Stimulated activated effector memory CD8-positive, alpha-beta T cell treated with anti-CD3 and anti-CD28 coated beads, Interleukin-12 subunit alpha, Interleukin-12 subunit beta, amount 100 ng/mL, for 72 hours (primary cell): ENCODE data around the gene LIMS2.
A peak's percentile ranks its signal among the peaks of the same experiment; 100 is the strongest.

Experiments used
- ATAC-seq: fragments of 150-1000 bp; cut with Tn5 transposase; 2 replicates; pipeline ENCODE4 v1.10.0; 2021
- DNase-seq, 2 donors: peaks; one replicate each; pipeline ENCODE4 v3.0.0; 2021 to 2022; ENCODE audit warnings: low spot score in 2 of 2
- H3K27ac Mint-ChIP-seq: one replicate; pipeline ENCODE4 v1.8.0; 2022; ENCODE audit warnings: mild to moderate bottlenecking, mixed read lengths
- H3K36me3 Mint-ChIP-seq: one replicate; pipeline ENCODE4 v1.8.0; 2022; ENCODE audit warnings: mild to moderate bottlenecking, mixed read lengths
- H3K4me1 Mint-ChIP-seq: one replicate; pipeline ENCODE4 v1.8.0; 2022; ENCODE audit warnings: mixed read lengths
- H3K4me3 Mint-ChIP-seq: one replicate; pipeline ENCODE4 v1.8.0; 2022; ENCODE audit warnings: mild to moderate bottlenecking, mixed read lengths
- H3K9me3 Mint-ChIP-seq: one replicate; pipeline ENCODE4 v1.8.0; 2022; ENCODE audit warnings: mixed read lengths

LIMS2 gene

DNA sequence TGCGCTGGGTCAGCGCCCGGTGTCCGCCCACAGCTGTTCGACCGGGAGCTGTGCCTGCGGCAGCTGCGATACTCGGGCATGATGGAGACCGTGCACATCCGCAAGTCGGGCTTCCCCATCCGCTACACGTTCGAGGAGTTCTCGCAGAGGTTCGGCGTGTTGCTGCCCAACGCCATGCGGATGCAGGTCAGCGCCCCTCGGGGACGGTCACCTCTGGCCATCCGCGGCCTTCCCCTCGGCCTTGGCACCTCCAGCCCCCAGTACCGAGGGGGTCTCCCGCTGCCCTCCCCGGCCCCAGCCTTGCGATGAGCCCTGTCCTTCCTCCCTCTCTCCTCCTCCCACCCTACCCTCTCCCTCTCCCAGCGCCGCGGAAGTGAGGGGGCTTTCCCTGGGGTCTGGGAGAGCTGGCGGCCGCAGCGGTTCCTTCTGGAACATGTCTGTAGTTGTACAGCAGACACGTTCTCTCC, 82.5 kb downstream of the LIMS2 start:
- no peaks in the 10 kb centered on the region for H3K36me3 Mint-ChIP-seq
- ATAC-seq (no peak), DNase-seq (no peak)
- no peak overlapping the region for H3K27ac Mint-ChIP-seq
- no peak overlapping the region for H3K4me3 Mint-ChIP-seq
- H3K9me3 Mint-ChIP-seq: no peaks in the 10 kb centered on the region
- no peaks in the 10 kb centered on the region for H3K4me1 Mint-ChIP-seq

DNA sequence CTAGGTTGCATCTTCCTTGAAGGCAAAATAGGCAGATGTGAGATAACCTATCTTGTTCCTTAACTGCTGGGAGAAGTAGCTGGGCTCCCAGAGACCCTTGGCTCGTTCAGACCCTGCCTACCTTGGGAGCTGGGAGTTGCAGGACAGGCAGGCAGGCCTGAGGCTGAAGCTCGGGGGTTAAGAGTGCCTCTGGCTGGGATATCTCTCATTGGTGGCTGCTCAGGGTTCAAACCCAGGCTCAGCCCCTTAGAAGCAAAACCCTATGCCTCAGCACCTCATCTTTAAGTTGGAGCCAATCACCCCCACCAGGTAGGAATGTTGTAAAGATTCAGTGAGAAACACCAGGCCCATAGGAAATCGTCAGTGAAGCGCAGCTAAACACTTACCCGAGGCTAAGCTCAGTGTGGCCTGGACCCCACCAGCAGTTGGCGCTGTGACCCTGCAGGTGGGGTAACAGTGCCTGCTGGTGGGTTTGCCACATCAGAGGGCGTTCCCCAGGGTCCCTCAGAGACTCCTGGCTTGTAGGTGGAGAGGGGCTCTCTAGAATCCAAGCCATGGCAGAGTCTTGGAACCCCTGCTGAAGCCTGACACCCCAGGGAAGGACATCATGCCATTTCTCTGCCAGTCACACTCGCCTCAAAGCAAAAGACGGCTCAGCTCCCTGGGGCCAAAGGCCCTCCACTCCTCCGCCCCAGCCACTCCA, 84.0 kb downstream of the LIMS2 start:
- ATAC-seq (peak; percentile 80), DNase-seq (peak; percentile 40 to 69)
- no peaks in the 10 kb centered on the region for H3K9me3 Mint-ChIP-seq
- no peak overlapping the region for H3K27ac Mint-ChIP-seq
- no peaks in the 10 kb centered on the region for H3K36me3 Mint-ChIP-seq
- H3K4me3 Mint-ChIP-seq: no peak overlapping the region
- no peaks in the 10 kb centered on the region for H3K4me1 Mint-ChIP-seq

DNA sequence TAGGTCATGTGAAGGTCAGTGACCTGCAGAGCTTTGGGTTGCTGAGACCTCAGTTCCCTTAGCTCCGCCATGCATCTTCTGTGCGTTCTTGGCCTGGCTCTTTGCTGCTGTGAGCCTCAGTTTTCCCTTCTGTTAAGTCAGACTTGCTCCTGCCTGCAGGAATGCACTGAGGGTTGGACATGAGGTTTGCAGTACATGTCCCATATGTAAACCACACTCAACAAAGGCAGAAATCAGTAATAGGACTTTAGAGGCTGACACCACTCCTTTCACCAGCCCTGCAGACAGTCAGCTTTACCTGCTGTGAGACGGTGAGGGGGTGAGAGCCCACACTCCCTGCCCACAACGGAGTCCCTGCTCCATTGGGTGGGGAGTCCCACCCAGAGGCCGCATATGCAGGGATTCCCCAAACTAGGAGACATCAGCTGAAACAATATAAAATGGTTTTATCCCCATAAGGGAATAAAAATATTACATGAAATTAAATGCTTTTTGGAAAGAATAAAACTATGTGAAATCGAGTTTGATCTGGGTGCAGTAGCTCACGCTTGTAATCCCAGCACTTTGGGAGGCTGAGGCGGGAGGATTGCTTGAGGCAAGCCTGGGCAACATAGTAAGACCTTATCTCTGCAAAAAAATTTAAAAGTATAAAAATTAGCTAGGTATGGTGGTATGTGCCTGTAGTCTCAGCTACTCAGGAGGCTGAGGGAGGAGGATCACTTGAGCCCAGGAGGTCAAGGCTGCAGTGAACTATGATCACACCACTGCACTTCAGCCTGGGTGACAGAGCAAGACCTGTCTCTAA, 84.7 kb downstream of the LIMS2 start:
- DNase-seq (no peak), ATAC-seq (no peak)
- H3K4me3 Mint-ChIP-seq: no peak overlapping the region

DNA sequence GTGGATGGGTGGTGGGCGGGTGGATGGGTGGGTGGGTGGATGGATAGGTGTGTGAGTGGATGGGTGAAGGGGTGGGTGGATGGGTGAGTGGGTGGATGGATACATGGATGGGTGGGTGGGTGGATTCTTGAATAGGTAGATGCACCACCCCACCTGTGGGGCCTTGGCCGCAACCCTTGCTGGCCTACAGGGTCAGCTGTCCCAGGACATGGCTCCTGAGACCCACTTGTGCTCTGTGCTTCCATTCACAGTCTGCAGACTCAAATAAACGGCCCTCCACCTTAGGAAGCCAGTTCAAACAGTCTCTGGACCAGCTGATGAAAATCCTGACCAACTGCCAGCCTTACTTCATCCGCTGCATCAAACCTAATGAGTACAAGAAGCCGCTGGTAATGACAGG, 85.5 kb downstream of the LIMS2 start:
- no peak overlapping the region for H3K27ac Mint-ChIP-seq
- no peaks in the 10 kb centered on the region for H3K36me3 Mint-ChIP-seq
- no peak for ATAC-seq
- no peaks in the 10 kb centered on the region for H3K4me1 Mint-ChIP-seq
- no peaks in the 10 kb centered on the region for H3K9me3 Mint-ChIP-seq
- no peak overlapping the region for H3K4me3 Mint-ChIP-seq
- no peak for DNase-seq

More for the DNA sequence above, 84.7 kb downstream of the LIMS2 start:
- no peak overlapping the region for H3K27ac Mint-ChIP-seq
- no peaks in the 10 kb centered on the region for H3K9me3 Mint-ChIP-seq
- no peaks in the 10 kb centered on the region for H3K36me3 Mint-ChIP-seq
- H3K4me1 Mint-ChIP-seq: no peaks in the 10 kb centered on the region

DNA sequence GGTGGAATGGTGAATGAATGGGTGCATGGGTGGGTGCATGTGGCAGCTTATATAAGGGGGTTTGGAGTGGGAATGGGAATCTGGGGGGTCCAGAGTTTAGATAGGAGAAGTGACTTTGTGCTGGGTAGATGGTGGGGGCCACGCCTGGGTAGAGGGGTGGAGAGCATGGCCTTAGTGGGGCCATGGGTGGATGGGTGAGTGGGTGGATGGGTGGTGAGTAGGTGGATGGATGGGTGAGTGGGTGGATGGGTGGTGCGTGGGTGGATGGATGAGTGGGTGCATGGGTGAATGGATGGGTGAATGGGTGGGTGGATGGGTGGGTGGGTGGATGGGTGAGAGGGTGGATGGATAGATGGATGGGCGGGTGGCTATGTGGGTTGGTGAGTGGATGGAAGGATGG, 86.0 kb downstream of the LIMS2 start:
- no peak overlapping the region for H3K27ac Mint-ChIP-seq
- ATAC-seq (no peak), DNase-seq (no peak)
- H3K36me3 Mint-ChIP-seq: no peaks in the 10 kb centered on the region
- H3K4me3 Mint-ChIP-seq: no peak overlapping the region
- no peaks in the 10 kb centered on the region for H3K9me3 Mint-ChIP-seq
- H3K4me1 Mint-ChIP-seq: no peaks in the 10 kb centered on the region
